ENCODE results near the gene SULT1A2.
"Not testable (repeated sequence)": the region's sequence is repeated elsewhere in the genome, so short reads cannot be mapped to it uniquely, and the experiment has no call there.

Gene SULT1A2

DNA sequence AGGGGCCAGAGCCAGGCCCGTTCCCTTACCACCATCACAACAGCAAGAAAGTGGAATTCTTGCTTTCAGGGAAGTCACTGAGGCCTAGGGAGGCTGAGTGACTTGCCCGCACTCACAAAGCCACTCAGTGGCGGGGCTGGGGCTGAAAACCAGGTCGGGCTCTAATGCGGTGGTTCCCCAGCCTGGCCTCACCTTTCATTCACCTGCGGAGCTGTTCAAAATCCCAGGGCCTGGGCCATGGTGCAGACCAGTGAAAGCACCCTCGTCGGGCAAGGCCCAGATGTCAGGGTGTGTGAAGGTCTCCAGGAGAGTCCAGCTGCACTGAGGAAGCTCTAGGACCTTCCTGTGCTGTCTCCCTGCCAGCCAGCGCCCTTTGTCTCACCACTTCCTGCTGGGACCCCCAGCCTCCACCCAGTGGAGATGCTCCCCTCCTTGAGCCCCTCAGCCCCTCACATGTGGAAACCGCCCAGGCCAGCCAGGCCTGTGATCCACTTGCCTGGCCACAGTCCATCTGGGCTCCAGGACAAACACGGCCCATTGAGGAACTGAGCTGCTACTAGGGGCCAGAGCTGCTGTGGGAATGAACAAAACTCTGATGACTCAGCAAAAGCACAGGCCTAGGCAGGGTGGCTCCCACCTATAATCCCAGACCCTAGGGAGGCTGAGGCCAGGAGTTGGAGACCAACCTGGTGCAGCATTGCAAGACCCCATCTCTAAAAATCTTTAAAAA, 12.2 kb upstream of the SULT1A2 start:
- DNase-seq = not testable (repeated sequence)

DNA sequence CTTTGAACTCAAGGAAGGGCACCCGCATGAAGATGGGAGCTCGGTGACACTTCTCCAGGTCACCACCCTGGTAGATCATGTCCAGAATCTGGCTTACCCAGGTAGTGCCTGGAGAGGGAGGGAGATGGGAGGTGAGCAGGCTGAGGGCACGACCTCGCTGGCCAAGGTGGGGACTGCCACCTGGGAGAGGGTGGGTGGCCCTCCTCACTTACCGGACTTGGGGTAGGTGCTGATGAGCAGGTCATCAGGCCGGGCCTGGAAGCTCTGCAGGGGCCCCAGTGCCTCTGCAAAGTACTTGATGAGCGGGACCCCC, 11.6 kb upstream of the SULT1A2 start:
- DNase-seq = not testable (repeated sequence)

DNA sequence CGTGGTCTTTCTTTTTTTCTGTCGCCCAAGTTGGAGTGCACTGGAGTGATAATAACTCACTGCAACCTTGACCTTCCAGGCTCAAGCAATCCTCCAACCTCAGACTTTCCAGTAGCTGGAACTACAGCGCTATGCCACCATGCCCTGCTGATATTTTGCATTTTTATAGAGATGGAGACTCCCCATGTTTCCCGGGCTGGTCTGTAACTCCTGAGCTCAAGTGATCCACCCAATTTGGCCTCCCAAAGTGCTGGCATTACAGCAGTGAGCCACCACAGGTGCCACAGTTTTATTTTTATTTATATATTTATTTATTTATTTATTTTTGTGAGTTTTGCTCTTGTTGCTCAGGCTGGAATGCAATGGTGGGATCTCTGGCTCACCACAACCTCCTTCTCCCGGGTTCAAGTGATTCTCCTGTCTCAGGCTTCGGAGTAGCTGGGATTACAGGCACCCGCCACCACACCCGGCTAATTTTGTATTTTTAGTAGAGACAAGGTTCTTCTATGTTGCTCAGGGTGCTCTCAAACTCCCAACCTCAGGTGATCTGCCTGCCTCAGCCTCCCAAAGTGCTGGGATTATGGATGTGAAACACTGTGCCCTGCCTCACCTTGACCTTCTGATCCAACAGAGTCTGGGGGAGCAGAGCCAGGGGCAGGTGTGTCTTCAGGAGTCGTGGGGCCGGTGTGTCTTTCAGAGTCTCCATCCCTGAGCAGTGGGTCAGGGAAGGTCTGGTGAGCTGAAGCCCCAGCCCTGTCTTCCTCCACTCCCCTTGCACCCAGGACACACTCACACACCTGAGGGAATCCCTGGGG, 11.0 kb upstream of the SULT1A2 start:
- DNase-seq = not testable (repeated sequence)

DNA sequence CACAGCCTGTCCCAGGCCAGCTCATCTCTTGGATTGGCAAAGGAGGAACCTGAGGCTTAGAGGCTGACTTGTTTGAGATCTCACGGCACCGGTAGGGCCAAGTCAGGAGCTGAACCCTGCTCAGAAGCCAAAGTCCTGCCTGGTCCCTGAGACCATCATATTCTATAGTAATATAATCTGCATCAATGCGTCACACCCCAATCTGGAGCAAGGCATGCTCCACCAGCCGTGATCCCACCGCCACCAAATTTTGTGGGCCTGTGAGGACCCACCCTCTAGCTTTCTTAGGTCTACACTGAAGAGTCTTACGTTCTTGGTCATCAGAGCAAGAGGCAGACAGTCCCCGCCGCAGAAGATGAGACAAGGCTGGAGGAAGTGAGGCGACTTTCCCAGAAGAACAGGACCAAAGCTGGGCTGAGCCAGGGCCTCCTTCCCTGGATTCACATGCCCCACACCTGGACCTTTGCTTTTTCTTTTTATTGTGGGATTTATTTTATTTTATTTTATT, 10.3 kb upstream of the SULT1A2 start:
- DNase-seq = no peak

DNA sequence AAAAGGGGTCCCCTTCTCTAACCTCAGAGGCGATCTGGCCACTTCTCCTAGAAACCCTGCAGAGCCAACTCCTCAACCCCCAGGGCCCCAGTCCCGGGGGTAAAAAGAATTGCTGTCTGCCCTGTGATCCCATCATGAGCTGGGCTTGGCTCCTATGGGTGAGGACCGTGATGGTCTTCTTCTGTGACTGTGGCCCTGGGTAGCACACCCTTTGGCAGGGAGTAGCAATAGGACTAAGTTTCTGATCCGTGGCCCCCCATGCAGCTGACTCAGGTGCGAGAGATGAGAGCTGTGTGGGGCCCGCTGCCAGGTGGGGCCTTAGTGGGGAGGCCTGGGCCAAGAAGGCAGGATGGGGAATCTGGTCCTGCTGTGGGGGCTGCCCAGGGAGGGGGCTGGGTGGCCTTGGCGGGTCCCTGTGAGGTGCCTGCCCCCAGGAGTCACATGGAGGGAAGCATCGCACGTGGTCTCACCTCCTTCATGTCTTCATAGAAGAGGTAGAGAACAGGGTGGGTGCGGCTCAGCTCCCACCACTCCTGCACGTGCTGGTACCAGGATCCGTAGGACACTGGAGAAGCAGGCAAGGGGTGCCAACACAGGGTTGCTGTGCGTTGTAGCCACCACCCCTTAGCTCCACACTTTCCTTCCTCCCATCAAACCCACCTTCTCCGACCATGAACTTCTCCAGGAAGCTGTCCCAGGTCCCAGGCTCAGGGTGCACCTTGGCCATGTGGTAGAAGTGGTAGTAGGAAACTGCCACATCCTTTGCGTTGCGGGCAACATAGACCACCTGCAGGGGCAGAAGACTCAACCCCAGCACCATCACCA, 9.7 kb upstream of the SULT1A2 start:
- DNase-seq = no peak

DNA sequence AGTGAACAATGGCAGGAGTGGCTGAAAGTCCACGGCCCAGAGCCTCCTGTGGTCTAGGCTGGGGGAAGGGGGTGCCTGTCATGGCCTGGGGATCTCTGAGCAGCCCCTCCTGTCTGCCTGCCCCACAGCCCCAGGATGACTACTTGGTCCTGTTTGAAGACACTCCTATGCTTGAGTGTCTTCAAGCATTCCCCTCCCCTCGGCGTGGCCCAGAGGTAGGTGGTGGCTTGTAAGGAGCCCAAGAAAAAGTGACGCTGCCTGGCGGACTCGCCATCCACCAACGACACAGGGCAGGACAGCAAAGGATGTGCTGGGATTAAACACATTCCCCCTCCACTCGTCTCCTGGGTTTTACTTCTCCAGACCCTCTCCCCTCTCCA, 7.3 kb upstream of the SULT1A2 start:
- no peak for DNase-seq

DNA sequence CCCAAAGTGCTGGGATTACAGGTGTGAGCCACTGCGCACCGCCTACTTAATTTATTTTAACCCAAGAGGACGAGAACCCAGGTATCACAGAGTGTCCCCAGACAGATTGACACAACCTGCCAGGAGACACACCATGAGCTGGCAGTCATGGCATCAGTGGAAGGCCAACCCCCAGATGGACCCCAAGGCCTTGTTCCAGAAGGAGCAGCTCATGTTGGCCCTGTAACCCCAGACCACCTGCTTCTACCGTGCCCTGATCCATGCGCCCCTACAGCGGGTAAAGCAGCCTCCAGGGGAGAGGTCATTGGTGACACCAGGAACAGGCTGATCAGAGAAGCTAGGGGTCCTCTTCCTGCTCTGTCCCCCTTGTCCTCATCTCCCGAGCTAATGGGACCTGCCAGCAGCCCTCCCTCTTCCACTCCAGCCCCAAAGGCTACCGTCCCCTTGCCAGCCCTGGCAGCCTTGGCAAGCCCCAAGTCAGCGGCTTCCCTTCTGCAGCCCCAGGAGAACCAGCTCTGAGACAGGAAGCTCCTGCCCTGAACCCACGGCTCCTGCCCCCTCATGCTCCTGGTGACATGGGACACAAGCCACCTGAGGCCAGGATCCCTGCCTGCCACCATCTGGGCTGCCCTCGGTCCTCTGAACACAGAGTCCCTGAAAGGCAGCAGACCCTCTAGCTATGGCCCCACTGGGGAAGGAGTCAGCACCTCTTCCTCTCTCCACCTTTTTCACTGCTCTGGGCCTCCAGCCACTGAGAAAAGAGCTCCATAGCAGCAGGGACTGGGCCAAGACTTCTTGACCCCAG, 6.7 kb upstream of the SULT1A2 start:
- no peak for DNase-seq

DNA sequence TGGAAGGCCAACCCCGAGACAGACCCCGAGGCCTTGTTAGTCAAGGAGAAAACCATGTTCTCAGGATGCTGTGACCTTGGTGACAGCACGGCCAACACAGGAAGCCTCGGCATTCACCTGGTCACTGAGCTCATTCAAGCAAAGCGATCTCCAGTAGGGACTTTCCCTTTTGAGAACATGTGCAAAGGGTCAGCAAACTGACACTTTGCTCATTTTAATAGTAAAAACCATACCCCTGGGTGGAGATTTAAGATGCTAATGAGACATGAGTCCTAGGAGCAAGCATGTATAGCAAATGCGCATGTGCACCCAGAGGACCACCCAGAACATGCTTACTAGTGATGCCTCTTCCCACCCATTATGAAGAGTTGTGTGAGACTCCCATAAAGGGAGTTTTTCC, 5.7 kb upstream of the SULT1A2 start:
- DNase-seq = no peak

DNA sequence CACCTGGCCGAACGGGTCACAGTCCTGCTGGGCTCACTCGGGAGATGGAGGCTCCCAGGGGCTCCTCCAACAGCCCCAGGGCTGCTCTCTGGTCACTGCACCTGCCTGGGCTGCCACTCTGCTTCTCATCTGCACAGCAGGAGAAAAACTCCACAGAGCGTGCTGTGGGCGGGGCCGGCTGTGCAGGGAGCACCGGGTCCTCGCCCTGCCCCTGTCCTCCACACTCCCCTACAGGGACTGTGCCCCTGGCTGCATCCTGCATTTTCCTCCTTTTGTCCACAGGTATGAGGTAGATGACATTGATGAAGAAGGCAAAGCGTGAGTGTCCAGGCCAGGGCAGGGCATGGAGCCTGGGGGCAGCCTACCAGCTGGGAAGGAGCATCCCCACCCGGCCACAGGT, 5.2 kb upstream of the SULT1A2 start:
- not testable (repeated sequence) for DNase-seq

DNA sequence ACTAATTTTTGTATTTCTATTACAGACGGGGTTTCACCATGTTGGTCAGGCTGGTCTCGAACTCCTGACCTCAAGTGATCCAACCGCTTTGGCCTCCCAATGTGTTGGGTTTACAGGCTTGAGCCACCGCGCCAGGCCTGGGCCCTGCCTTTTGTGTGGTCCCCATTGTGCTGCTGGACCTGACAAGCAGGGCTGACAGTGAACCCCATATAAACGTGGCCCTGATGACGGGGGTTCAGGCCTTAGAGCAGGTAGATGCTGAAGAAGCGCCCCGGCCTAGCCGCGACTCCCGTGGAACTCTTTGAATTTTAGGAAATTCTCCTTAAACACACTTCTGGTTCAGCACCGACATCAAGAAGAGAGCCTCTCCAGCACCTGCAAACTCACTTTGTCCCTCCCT, 4.7 kb upstream of the SULT1A2 start:
- not testable (repeated sequence) for DNase-seq

DNA sequence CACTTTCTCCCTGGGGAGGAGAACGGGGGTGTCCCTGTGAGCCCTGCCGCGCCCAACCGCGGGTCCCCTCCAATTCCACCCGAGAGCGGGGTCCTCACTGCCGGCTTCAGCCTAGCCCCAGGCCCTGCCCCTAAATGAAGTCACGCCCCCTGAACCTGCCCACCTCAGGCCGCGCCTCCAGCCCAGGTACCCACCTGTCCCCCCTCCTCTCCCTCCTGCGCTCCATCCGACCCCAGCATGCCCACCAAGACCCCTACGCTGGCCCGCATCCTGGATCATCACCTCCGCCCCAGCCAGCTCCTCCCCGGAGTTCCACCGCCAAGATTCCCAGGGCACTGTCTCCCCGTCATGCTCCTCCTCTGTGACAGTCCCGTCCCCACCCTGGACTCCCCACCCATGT, 4.1 kb upstream of the SULT1A2 start:
- not testable (repeated sequence) for DNase-seq

DNA sequence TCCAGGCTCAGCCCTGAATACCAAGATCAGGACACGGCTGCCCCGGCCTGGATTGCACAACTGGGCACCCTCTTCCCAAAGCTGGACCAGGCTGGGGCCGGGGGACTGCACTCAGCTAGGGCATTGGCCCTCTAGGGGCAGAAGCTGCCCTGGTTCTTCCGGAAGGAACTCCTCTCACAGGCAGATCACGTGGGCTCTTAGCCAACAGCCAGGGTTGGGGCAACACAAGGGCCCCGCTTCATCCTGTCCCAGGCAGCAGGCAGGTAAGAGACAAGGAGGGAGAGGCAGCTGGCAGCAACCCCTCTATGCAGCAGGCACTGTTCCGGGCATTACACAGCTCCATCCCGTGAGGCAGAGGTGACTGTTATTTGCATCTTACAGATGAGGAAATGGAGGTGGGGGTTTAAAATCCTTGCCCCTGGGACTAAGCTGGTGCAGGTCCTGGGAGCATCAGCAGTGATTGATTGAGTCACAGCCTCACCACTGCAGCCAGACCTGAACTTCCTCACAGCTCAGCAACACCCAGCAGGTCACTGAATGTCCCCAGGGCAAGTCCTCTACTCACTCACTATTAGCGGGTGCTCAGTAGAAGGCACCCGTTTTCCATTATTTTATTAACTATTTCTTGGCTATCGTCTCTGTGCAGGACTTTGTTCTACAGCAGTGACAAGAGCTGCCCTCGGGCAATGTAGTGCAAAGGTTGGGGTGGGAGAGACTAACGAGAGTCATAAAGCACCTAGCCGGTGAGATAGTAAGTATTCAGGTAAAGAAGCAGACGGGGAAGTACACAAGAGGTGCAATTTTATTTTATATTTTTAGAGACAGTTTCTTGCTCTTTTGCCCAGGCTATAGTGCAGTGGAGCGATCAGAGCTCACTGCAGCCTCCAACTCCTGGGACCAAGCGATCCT, 2.8 kb upstream of the SULT1A2 start:
- not testable (repeated sequence) for DNase-seq

DNA sequence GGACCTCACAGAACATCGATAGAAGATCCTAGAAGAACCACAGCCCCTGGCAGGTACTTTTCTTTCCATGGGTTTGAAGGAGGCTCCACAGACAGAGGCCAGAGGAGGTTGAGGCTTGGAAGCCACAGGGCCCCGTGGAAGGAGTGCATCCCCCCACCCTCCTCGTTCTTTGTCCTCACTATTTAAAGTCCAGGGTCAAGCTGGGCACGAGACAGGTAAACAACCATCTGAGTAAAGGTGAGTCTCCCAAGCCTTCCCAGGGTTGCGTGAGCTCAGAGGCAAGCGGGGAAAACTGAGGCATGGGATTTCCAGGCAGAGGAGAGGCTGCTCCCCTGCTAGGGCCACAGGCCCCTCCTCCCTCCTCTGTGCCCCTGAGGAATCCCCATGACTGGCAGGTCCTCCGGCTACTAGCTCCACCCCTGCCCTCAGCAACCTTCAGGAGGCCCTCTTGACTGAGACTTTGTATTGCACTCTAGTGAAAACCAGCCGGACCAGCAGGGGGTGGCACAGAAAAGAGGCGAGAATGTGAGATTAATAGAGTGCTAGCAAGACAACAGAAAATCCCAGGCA, 927 bp upstream of the SULT1A2 start:
- no peak for DNase-seq

DNA sequence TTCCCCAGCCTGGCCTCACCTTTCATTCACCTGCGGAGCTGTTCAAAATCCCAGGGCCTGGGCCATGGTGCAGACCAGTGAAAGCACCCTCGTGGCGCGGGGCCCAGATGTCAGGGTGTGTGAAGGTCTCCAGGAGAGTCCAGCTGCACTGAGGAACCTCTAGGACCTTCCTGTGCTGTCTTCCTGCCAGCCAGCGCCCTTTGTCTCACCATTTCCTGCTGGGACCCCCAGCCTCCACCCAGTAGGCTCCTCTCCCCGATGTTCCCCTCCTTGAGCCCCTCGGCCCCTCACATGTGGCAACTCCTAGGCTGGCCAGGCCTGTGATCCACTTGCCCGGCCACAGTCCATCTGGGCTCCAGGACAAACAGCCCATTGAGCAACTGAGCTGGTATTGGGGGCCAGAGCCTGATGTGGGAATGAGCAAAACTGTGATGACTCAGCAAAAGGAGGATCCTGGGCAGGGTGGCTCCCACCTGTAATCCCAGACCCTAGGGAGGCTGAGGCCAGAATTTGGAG, 677 bp downstream of the SULT1A2 start:
- no peak for DNase-seq

DNA sequence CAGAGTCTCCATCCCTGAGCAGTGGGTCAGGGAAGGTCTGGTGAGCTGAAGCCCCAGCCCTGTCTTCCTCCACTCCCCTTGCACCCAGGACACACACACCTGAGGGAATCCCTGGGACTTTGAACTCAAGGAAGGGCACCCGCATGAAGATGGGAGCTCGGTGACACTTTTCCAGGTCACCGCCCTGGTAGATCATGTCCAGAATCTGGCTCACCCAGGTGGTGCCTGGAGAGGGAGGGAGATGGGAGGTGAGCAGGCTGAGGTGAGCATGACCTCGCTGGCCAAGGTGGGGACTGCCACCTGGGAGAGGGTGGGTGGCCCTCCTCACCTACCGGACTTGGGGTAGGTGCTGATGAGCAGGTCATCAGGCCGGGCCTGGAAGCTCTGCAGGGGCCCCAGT, 1.4 kb downstream of the SULT1A2 start:
- DNase-seq = not testable (repeated sequence)

DNA sequence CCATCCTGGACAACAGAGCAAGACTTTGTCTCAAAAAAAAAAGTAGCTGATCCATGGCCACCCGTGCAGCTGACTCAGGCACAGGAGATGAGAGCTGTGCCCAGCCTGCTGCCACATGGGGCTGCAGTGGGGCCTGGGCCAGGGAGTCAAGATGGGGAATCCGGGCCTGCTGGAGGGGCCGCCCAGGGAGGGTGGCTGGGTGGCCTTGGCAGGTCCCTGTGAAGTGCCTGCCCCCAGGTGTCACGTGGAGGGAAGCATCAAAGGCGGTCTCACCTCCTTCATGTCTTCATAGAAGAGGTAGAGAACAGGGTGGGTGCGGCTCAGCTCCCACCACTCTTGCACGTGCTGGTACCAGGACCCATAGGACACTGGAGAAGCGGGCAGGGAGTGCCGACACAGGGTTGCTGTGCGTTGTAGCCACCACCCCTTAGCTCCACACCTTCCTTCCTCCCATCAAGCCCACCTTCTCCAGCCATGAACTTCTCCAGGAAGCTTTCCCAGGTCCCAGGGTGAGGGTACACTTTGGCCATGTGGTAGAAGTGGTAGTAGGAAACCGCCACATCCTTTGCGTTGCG, 3.8 kb downstream of the SULT1A2 start:
- DNase-seq = no peak

DNA sequence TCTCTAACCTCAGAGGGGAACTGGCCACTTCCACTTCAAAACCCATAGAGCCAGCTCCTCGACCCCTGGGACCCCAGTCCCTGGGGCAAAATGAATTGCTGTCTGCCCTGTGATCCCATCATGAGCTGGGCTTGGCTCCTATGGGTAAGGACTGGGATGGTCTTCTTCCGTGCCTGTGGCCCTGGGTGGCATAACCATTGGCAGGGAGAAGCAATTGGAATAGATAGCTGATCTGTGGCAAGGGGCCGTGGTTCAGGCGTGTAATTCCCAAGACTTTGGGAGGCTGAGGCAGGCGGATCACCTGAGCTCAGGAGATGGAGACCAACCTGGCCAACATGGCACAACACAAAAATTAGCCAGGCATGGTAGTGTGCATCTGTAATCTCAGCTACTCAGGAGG, 4.3 kb downstream of the SULT1A2 start:
- DNase-seq = no peak

DNA sequence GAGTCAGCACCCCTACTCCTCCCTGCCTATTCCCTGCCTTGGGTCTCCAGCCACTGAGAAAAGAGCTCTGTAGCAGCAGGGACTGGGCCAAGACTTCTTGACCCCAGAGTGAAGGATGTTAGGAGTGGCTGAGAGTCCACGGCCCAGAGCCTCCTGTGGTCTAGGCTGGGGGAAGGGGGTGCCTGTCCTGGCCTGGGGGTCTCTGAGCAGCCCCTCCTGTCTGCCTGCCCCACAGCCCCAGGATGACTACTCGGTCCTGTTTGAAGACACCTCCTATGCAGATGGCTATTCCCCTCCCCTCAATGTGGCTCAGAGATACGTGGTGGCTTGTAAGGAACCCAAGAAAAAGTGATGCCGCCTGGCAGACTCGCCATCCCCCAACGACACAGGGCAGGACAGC, 5.5 kb downstream of the SULT1A2 start:
- DNase-seq = no peak

DNA sequence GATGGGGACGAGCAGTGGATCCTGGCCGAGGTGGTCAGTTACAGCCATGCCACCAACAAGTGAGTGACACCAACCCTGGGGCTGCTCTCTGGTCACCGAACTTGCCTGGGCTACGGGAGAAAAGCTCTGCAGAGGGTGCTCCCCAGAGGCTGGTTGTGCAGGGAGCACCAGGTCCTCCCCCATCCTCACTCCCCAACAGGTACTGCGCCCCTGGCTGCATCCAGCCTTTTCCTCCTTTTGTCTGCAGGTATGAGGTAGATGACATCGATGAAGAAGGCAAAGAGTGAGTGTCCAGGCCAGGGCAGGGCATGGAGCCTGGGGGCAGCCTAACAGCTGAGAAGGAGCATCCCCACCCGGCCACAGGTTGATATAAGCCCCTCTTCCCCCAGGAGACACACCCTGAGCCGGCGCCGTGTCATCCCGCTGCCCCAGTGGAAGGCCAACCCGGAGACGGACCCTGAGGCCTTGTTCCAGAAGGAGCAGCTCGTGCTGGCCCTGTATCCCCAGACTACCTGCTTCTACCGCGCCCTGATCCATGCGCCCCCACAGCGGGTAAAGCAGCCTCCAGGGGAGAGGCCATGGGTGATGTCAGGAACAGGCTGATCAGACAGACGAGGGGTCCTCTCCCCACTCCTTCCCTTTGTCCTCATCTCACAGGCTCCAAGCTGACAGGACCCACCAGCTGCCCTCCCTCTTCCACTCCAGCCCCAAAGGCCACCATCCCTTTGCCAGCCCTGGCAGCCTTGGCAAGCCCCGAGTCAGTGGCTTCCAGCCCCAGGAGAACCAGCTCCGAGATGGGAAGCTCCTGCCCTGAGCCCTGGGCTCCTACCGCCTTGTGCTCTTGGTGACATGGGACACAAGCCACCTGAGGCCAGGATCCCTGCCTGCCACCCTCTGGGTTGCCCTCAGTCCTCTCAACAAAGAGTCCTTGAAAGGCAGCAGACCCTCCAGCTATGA, 6.2 kb downstream of the SULT1A2 start:
- DNase-seq = no peak

Measured in NCI-H526 (cell line).